Neural cell (in vitro differentiated cells): ENCODE results near the gene IL10. TPM values are rescaled to one million over a fixed set of nuclear protein-coding genes. Genes with fewer than 3 reads are reported as not detected.

Experiments used
- H2AFZ ChIP-seq: fragments of 200-600, 300-800 bp; sonication (generic), shearing (Covaris generic); 2 replicates; pipeline ENCODE4 v1.6.0; 2014; ENCODE audit warnings: low read depth, mild to moderate bottlenecking, antibody characterized with exemption, low read length, moderate library complexity
- H3F3A ChIP-seq: fragments of 200-600 bp; shearing (Covaris generic); 2 replicates; pipeline ENCODE4 v1.6.1; 2016; ENCODE audit warnings: mild to moderate bottlenecking, moderate library complexity, mixed read lengths, antibody characterized with exemption, low read length; ENCODE audit not compliant: insufficient read depth, poor library complexity, severe bottlenecking
- H3K27ac ChIP-seq: fragments of 200-600, 300-800 bp; sonication (generic), shearing (Covaris generic); 2 replicates; pipeline ENCODE4 v1.5.1; 2014; ENCODE audit warnings: mild to moderate bottlenecking, low read length, moderate library complexity
- H3K27me3 ChIP-seq: fragments of 300-800, 200-600 bp; sonication (generic), shearing (Covaris generic); 2 replicates; pipeline ENCODE4 v1.6.0; 2014; ENCODE audit warnings: mild to moderate bottlenecking, low read depth, low read length, moderate library complexity; ENCODE audit not compliant: insufficient read depth
- H3K36me3 ChIP-seq: fragments of 300-800, 200-600 bp; sonication (generic), shearing (Covaris generic); 2 replicates; pipeline ENCODE4 v1.5.1; 2014; ENCODE audit warnings: mild to moderate bottlenecking, antibody characterized with exemption, low read length, moderate library complexity; ENCODE audit not compliant: insufficient read depth
- H3K4me2 ChIP-seq: fragments of 300-800, 200-600 bp; sonication (generic), shearing (Covaris generic); 2 replicates; pipeline ENCODE4 v1.6.0; 2014; ENCODE audit warnings: mild to moderate bottlenecking, low read length
- H3K4me3 ChIP-seq: fragments of 300-800, 200-600 bp; sonication (generic), shearing (Covaris generic); 2 replicates; pipeline ENCODE4 v1.5.1; 2014; ENCODE audit warnings: mild to moderate bottlenecking, low read length, moderate library complexity
- H3K79me2 ChIP-seq: fragments of 200-600 bp; shearing (Covaris generic); replicated peaks from 2 replicates; pipeline ENCODE4 v1.6.0; 2014; ENCODE audit warnings: mild to moderate bottlenecking, low read length, moderate library complexity; ENCODE audit not compliant: insufficient read depth
- H3K9ac ChIP-seq: fragments of 300-800, 200-600 bp; sonication (generic), shearing (Covaris generic); 2 replicates; pipeline ENCODE4 v1.6.1; 2016; ENCODE audit warnings: mild to moderate bottlenecking, low read length, mixed read lengths
- H3K9me2 ChIP-seq: fragments of 200-600 bp; shearing (Covaris generic); 2 replicates; pipeline ENCODE4 v1.6.1; 2016; ENCODE audit warnings: mild to moderate bottlenecking, low read length, mixed read lengths; ENCODE audit not compliant: insufficient read depth
- H3K9me3 ChIP-seq: fragments of 200-600, 300-800 bp; sonication (generic), shearing (Covaris generic); 2 replicates; pipeline ENCODE4 v1.6.1; 2016; ENCODE audit warnings: mild to moderate bottlenecking, mixed run types, low read length, moderate library complexity, mixed read lengths
- H4K20me1 ChIP-seq: fragments of 200-600 bp; shearing (Covaris generic); 2 replicates; pipeline ENCODE4 v1.6.1; 2016; ENCODE audit warnings: mild to moderate bottlenecking, mixed run types; ENCODE audit not compliant: insufficient read depth
- EP300 ChIP-seq: fragments of 450-650 bp; conservative IDR thresholded peaks from 2 replicates; pipeline ENCODE4 v1.6.1; 2014; ENCODE audit warnings: antibody characterized with exemption, mild to moderate bottlenecking, moderate library complexity; ENCODE audit not compliant: poor library complexity, severe bottlenecking
- EZH2 ChIP-seq: fragments of 200-600, 300-800 bp; shearing (Covaris generic), sonication (generic); IDR thresholded peaks from 2 replicates; pipeline ENCODE4 v1.6.1; 2014; ENCODE audit warnings: antibody characterized with exemption, low read length, borderline replicate concordance, mild to moderate bottlenecking; ENCODE audit not compliant: insufficient read depth, poor library complexity, severe bottlenecking
- MXI1 ChIP-seq: fragments of 450-650 bp; conservative IDR thresholded peaks from 2 replicates; pipeline ENCODE4 v1.6.1; 2014; ENCODE audit warnings: antibody characterized with exemption, mild to moderate bottlenecking; ENCODE audit not compliant: poor library complexity, severe bottlenecking
- POLR2AphosphoS5 ChIP-seq: IDR thresholded peaks from 2 replicates; pipeline ENCODE4 v1.6.1; 2012
- RAD21 ChIP-seq: fragments of 450-650 bp; conservative IDR thresholded peaks from 2 replicates; pipeline ENCODE4 v1.6.1; 2014; ENCODE audit warnings: antibody characterized with exemption, mild to moderate bottlenecking, moderate library complexity
- SMC3 ChIP-seq: fragments of 450-650 bp; conservative IDR thresholded peaks from 2 replicates; pipeline ENCODE4 v1.6.1; 2014; ENCODE audit warnings: antibody characterized with exemption, mild to moderate bottlenecking, moderate library complexity; ENCODE audit not compliant: poor library complexity
- TAF1 ChIP-seq: IDR thresholded peaks from 2 replicates; pipeline ENCODE4 v1.6.1; 2012; ENCODE audit warnings: low read depth
- polyA plus RNA-seq: library from polyadenylated mRNA; depleted of rRNA; stranded (reverse); fragments of >200 nt; gene quantifications from 2 replicates; pipeline ENCODE4 v1.2.3, GENCODE V29; 2014
- TF ChIP-seq, protein P1 (sequence below): fragments of 450-650 bp; IDR thresholded peaks from 2 replicates; pipeline ENCODE4 v1.5.1; 2014; ENCODE audit warnings: antibody characterized with exemption, mild to moderate bottlenecking, moderate library complexity; ENCODE audit not compliant: poor library complexity, severe bottlenecking
- TF ChIP-seq, protein P2 (sequence below): IDR thresholded peaks from 2 replicates; pipeline ENCODE4 v1.6.1; 2012; ENCODE audit warnings: borderline replicate concordance

The IL10 gene
- polyA plus RNA-seq, 1 donor from 2014 or later, result not detected

DNA sequence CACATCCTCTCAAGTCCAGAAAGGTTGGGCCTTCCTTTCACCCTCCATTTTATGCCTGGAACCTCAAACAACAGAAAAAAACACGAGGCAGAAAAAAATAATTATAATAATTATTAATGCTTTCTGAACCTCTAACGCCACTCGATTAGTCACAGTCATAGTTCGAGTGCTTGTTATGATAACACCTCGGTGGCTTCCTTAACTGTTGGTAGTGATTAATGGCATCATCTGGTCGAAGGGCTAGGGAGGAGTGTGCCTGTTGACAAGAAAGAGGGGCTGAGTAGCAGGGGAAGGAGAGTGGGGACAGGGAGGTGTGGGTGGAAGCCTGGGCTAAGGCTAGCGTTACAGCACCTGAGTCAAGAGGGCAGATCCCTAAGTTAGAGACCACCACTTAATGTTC is 21.3 kb upstream of the IL10 start:
- Histone ChIP-seq H4K20me1 (no peaks in the 10 kb centered on the region), H3K36me3 (no peaks in the 10 kb centered on the region), H3K27me3 (no peaks in the 10 kb centered on the region), H3K9me2 (no peaks in the 10 kb centered on the region), H2AFZ (no peak overlapping the region), H3K27ac (no peak overlapping the region), H3K79me2 (no peaks in the 10 kb centered on the region), H3F3A (no peaks in the 10 kb centered on the region), H3K4me2 (no peak overlapping the region), H3K4me3 (no peak overlapping the region), H3K9me3 (no peaks in the 10 kb centered on the region), H3K9ac (no peak overlapping the region)
- TF ChIP-seq, protein P1, sequence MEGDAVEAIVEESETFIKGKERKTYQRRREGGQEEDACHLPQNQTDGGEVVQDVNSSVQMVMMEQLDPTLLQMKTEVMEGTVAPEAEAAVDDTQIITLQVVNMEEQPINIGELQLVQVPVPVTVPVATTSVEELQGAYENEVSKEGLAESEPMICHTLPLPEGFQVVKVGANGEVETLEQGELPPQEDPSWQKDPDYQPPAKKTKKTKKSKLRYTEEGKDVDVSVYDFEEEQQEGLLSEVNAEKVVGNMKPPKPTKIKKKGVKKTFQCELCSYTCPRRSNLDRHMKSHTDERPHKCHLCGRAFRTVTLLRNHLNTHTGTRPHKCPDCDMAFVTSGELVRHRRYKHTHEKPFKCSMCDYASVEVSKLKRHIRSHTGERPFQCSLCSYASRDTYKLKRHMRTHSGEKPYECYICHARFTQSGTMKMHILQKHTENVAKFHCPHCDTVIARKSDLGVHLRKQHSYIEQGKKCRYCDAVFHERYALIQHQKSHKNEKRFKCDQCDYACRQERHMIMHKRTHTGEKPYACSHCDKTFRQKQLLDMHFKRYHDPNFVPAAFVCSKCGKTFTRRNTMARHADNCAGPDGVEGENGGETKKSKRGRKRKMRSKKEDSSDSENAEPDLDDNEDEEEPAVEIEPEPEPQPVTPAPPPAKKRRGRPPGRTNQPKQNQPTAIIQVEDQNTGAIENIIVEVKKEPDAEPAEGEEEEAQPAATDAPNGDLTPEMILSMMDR, result no peak
- TF ChIP-seq, protein P2, sequence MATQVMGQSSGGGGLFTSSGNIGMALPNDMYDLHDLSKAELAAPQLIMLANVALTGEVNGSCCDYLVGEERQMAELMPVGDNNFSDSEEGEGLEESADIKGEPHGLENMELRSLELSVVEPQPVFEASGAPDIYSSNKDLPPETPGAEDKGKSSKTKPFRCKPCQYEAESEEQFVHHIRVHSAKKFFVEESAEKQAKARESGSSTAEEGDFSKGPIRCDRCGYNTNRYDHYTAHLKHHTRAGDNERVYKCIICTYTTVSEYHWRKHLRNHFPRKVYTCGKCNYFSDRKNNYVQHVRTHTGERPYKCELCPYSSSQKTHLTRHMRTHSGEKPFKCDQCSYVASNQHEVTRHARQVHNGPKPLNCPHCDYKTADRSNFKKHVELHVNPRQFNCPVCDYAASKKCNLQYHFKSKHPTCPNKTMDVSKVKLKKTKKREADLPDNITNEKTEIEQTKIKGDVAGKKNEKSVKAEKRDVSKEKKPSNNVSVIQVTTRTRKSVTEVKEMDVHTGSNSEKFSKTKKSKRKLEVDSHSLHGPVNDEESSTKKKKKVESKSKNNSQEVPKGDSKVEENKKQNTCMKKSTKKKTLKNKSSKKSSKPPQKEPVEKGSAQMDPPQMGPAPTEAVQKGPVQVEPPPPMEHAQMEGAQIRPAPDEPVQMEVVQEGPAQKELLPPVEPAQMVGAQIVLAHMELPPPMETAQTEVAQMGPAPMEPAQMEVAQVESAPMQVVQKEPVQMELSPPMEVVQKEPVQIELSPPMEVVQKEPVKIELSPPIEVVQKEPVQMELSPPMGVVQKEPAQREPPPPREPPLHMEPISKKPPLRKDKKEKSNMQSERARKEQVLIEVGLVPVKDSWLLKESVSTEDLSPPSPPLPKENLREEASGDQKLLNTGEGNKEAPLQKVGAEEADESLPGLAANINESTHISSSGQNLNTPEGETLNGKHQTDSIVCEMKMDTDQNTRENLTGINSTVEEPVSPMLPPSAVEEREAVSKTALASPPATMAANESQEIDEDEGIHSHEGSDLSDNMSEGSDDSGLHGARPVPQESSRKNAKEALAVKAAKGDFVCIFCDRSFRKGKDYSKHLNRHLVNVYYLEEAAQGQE, result no peak
- TF ChIP-seq EP300 (no peak), SMC3 (no peak), POLR2AphosphoS5 (no peak), MXI1 (no peak), TAF1 (no peak), EZH2 (no peak), RAD21 (no peak)

- no peak overlapping the region for H3K4me3 ChIP-seq
- H3K79me2 ChIP-seq, result no peaks in the 10 kb centered on the region
- no peak overlapping the region for H3K4me2 ChIP-seq
- no peak overlapping the region for H2AFZ ChIP-seq
- H3K27ac ChIP-seq, result no peak overlapping the region
- H4K20me1 ChIP-seq, result no peaks in the 10 kb centered on the region
- TF ChIP-seq, protein P1, result no peak
- TF ChIP-seq, protein P2, result no peak
- TF ChIP-seq POLR2AphosphoS5 (no peak), SMC3 (no peak), EZH2 (no peak), MXI1 (no peak), TAF1 (no peak), RAD21 (no peak)
- no peaks in the 10 kb centered on the region for H3F3A ChIP-seq
- H3K36me3 ChIP-seq, result no peaks in the 10 kb centered on the region
- no peaks in the 10 kb centered on the region for H3K9me3 ChIP-seq
- H3K9me2 ChIP-seq, result no peaks in the 10 kb centered on the region
- no peak overlapping the region for H3K9ac ChIP-seq
- H3K27me3 ChIP-seq, result no peaks in the 10 kb centered on the region
Measured at GRCh38 chr1:206792939-206793607, 20.8 kb upstream of the IL10 start.
